ENCODE results near the gene OR10G3. TPM values are rescaled to one million over a fixed set of nuclear protein-coding genes. Genes with fewer than 3 reads are reported as not detected.
A peak's percentile ranks its signal among the peaks of the same experiment; 100 is the strongest.

The OR10G3 gene
- total and polyA plus RNA-seq, 2 of the 13 experiments (the other 11 are each of a cell fraction or from before 2014, with no cell fraction given) = not detected

GRCh38 chr14:21528381-21529348 lies 51.2 kb downstream of the OR10G3 start (continued):
- TF ChIP-seq ZNF383 (CRISPR knock-in tag; IDR thresholded peaks at IDR 0.05; ENCODE audit: borderline replicate concordance) (no peak), KDM6A (CRISPR knock-in tag; IDR thresholded peaks at IDR 0.05; ENCODE audit: low read depth) (peak; percentile 88), ZFP90 (CRISPR knock-in tag; IDR thresholded peaks at IDR 0.05; ENCODE audit: borderline replicate concordance) (no peak), ZNF710 (CRISPR knock-in tag; IDR thresholded peaks at IDR 0.05; ENCODE audit: borderline replicate concordance) (peak; percentile 45; the same call in 1 of the 2 replicates), UBTF (CRISPR knock-in tag; IDR thresholded peaks at IDR 0.05) (0 out of 2 replicates have a peak, but pooled peaks have one; percentile 10), ZBTB1 (CRISPR knock-in tag; IDR thresholded peaks at IDR 0.05; ENCODE audit: borderline replicate concordance) (no peak), KDM1A (CRISPR knock-in tag; IDR thresholded peaks at IDR 0.05) (no peak), AHDC1 (CRISPR knock-in tag; IDR thresholded peaks at IDR 0.05; ENCODE audit: borderline replicate concordance) (peak; percentile 78; the same call in 1 of the 2 replicates), BHLHE40 (IDR thresholded peaks at IDR 0.05; ENCODE audit: low read length) (no peak), EZH2 (conservative IDR thresholded peaks at IDR 0.05; ENCODE audit: low read depth, low read length) (no peak), GATAD2A (CRISPR knock-in tag; IDR thresholded peaks at IDR 0.05) (peak; percentile 72), MBNL3 (CRISPR knock-in tag; conservative IDR thresholded peaks at IDR 0.05) (no peak), ZNF784 (CRISPR knock-in tag; IDR thresholded peaks at IDR 0.05; ENCODE audit: borderline replicate concordance) (no peak), ZMYM4 (CRISPR knock-in tag; IDR thresholded peaks at IDR 0.05) (peak; percentile 48), ATM (IDR thresholded peaks at IDR 0.05; ENCODE audit: borderline replicate concordance) (no peak), ZNF460 (CRISPR knock-in tag; IDR thresholded peaks at IDR 0.05; ENCODE audit: borderline replicate concordance) (no peak)

All from HepG2 (cell line).